Measurements from ENCODE around the gene WDR73.

Gene WDR73

DNA sequence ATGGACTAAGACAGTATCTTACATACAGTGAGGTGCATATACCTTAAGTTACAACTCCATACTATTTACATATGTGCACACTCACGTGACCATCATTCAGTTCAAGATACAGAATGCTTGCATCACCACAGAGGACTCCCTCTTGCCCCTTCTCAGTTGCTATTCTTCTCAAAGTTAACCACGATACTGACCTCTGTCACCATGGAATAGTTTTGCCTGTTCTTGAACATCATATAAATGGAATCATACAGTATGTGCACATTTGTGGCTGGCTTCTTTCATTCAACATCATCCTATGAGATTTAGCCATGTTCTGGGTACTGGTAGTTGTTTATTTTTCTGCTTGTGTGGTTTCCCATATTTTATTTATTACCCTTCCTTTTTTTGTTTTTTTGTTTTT lies 63.7 kb downstream of the WDR73 start:
- DNase-seq (ENCODE audit: low read depth in 1 of 2, low spot score in 1 of 2), result no peak

Measured in activated CD4-positive, alpha-beta T cell treated with anti-CD3 and anti-CD28 coated beads, Interleukin-2, amount 50 U/mL, for 24 hours (primary cell).